H9 (cell line): Measurements from ENCODE around the gene GALNT13. TPM values are rescaled to one million over a fixed set of nuclear protein-coding genes. Genes with fewer than 3 reads are reported as not detected.

Source experiments
- DNase-seq: peaks from one replicate; pipeline ENCODE4 v3.0.0-alpha.2; 2017
- H2AFZ ChIP-seq: one replicate; pipeline ENCODE4 v1.6.1; 2013; ENCODE audit warnings: mild to moderate bottlenecking, low read length, control low read depth, moderate library complexity
- H2AK5ac ChIP-seq: 2 replicates; pipeline ENCODE4 v1.6.1; 2013; ENCODE audit warnings: low read length, control low read depth, mixed read lengths; ENCODE audit not compliant: insufficient read length
- H2BK120ac ChIP-seq: one replicate; pipeline ENCODE4 v1.6.1; 2013; ENCODE audit warnings: low read depth, mild to moderate bottlenecking, low read length, control low read depth, inconsistent platforms; ENCODE audit not compliant: poor library complexity, severe bottlenecking
- H2BK12ac ChIP-seq: 2 replicates; pipeline ENCODE4 v1.6.1; 2013; ENCODE audit warnings: low read length, control low read depth, mixed read lengths, low read depth; ENCODE audit not compliant: insufficient read length
- H2BK15ac ChIP-seq: 2 replicates; pipeline ENCODE4 v1.6.1; 2013; ENCODE audit warnings: low read depth, low read length, control low read depth
- H2BK20ac ChIP-seq: one replicate; pipeline ENCODE4 v1.6.1; 2013; ENCODE audit warnings: low read depth, mild to moderate bottlenecking, low read length, control low read depth, inconsistent platforms; ENCODE audit not compliant: poor library complexity, severe bottlenecking
- H2BK5ac ChIP-seq: 2 replicates; pipeline ENCODE4 v1.6.1; 2013; ENCODE audit warnings: low read length, control low read depth, mixed read lengths; ENCODE audit not compliant: insufficient read length
- H3K14ac ChIP-seq: 2 replicates; pipeline ENCODE4 v1.6.1; 2013; ENCODE audit warnings: low read length, control low read depth; ENCODE audit not compliant: insufficient read depth
- H3K18ac ChIP-seq: 2 replicates; pipeline ENCODE4 v1.6.1; 2013; ENCODE audit warnings: low read depth, mild to moderate bottlenecking, mixed read lengths, low read length, control low read depth; ENCODE audit not compliant: insufficient read length
- H3K23ac ChIP-seq: 2 replicates; pipeline ENCODE4 v1.6.1; 2013; ENCODE audit warnings: low read length, control low read depth, mixed read lengths, low read depth; ENCODE audit not compliant: insufficient read length
- H3K23me2 ChIP-seq: 2 replicates; pipeline ENCODE4 v1.6.1; 2013; ENCODE audit warnings: low read depth, mild to moderate bottlenecking, mixed read lengths, low read length, control low read depth; ENCODE audit not compliant: insufficient read length, poor library complexity, severe bottlenecking
- H3K27ac ChIP-seq: 2 replicates; pipeline ENCODE4 v1.5.1; 2013; ENCODE audit warnings: low read length, control low read depth, mixed read lengths, low read depth; ENCODE audit not compliant: insufficient read length
- H3K27me3 ChIP-seq: 2 replicates; pipeline ENCODE4 v1.6.1; 2013; ENCODE audit warnings: low read length, control low read depth, inconsistent platforms; ENCODE audit not compliant: insufficient read depth
- H3K4ac ChIP-seq: 2 replicates; pipeline ENCODE4 v1.6.1; 2013; ENCODE audit warnings: low read depth, mild to moderate bottlenecking, control low read depth, inconsistent platforms, low read length, moderate library complexity
- H3K4me1 ChIP-seq: 2 replicates; pipeline ENCODE4 v1.6.1; 2013; ENCODE audit warnings: low read length, control low read depth, inconsistent platforms; ENCODE audit not compliant: insufficient read depth
- H3K4me2 ChIP-seq: 2 replicates; pipeline ENCODE4 v1.6.1; 2013; ENCODE audit warnings: low read length, control low read depth, mixed read lengths; ENCODE audit not compliant: insufficient read length, insufficient read depth
- H3K56ac ChIP-seq: 2 replicates; pipeline ENCODE4 v1.6.1; 2013; ENCODE audit warnings: low read depth, mild to moderate bottlenecking, mixed read lengths, low read length, control low read depth; ENCODE audit not compliant: insufficient read length
- H3K79me1 ChIP-seq: 2 replicates; pipeline ENCODE4 v1.6.1; 2013; ENCODE audit warnings: low read depth, mild to moderate bottlenecking, moderate library complexity, low read length, control low read depth, inconsistent platforms; ENCODE audit not compliant: insufficient read depth, poor library complexity, severe bottlenecking
- H3K79me2 ChIP-seq: 2 replicates; pipeline ENCODE4 v1.6.1; 2013; ENCODE audit warnings: low read length, control low read depth, inconsistent platforms; ENCODE audit not compliant: insufficient read depth
- H3K9ac ChIP-seq: 2 replicates; pipeline ENCODE4 v1.6.1; 2013; ENCODE audit warnings: low read length, control low read depth, mixed read lengths; ENCODE audit not compliant: insufficient read length; ENCODE audit errors: extremely low read depth
- H3K9me3 ChIP-seq: one replicate; pipeline ENCODE4 v1.6.1; 2013; ENCODE audit warnings: low read depth, low read length, inconsistent platforms; ENCODE audit not compliant: control insufficient read depth
- H3T11ph ChIP-seq: one replicate; pipeline ENCODE4 v1.6.1; 2013; ENCODE audit warnings: mild to moderate bottlenecking, low read length, control low read depth, inconsistent platforms
- H4K20me1 ChIP-seq: one replicate; pipeline ENCODE4 v1.6.1; 2013; ENCODE audit not compliant: control insufficient read depth, insufficient read length, insufficient read depth
- H4K5ac ChIP-seq: 2 replicates; pipeline ENCODE4 v1.6.1; 2013; ENCODE audit warnings: low read depth, mild to moderate bottlenecking, mixed read lengths, low read length, control low read depth; ENCODE audit not compliant: insufficient read length
- H4K8ac ChIP-seq: replicated peaks from 2 replicates; pipeline ENCODE4 v1.6.1; 2013; ENCODE audit warnings: low read length, control low read depth, mixed read lengths, low read depth; ENCODE audit not compliant: insufficient read length
- H4K91ac ChIP-seq: 2 replicates; pipeline ENCODE4 v1.6.1; 2013; ENCODE audit warnings: low read depth, mild to moderate bottlenecking, moderate library complexity, mixed read lengths, low read length, control low read depth; ENCODE audit not compliant: insufficient read length
- H3K27ac Mint-ChIP-seq, 3 experiments: 2 replicates in 2 of 3; 3 replicates in 1 of 3; pipeline ENCODE4 v1.8.0; 2020 to 2021; ENCODE audit warnings: mixed read lengths in 3 of 3, mild to moderate bottlenecking in 1 of 3, moderate library complexity in 1 of 3
- H3K27me3 Mint-ChIP-seq: 2 replicates; pipeline ENCODE4 v1.8.0; 2021; ENCODE audit warnings: low read depth, mild to moderate bottlenecking, moderate library complexity, mixed read lengths
- H3K36me3 Mint-ChIP-seq, 3 experiments: 2 replicates in 2 of 3; 3 replicates in 1 of 3; pipeline ENCODE4 v1.8.0; 2020 to 2021; ENCODE audit warnings: low read depth in 3 of 3, mixed read lengths in 3 of 3; ENCODE audit not compliant: insufficient read depth in 1 of 3
- H3K4me1 Mint-ChIP-seq, 2 experiments: 2 replicates each; pipeline ENCODE4 v1.8.0; 2020; ENCODE audit warnings: mixed read lengths in 2 of 2
- H3K4me3 Mint-ChIP-seq, 2 experiments: 2 replicates in 1 of 2; 3 replicates in 1 of 2; pipeline ENCODE4 v1.8.0; 2020 to 2021; ENCODE audit warnings: mild to moderate bottlenecking in 2 of 2, mixed read lengths in 2 of 2, moderate library complexity in 1 of 2
- H3K9me3 Mint-ChIP-seq, 2 experiments: 2 replicates in 1 of 2; 3 replicates in 1 of 2; pipeline ENCODE4 v1.8.0; 2020; ENCODE audit warnings: mild to moderate bottlenecking in 2 of 2, mixed read lengths in 2 of 2, moderate library complexity in 1 of 2
- WGBS: extraction: QIAGEN DNeasy Blood & Tissue Kit; methylation state at CpG from one replicate; pipeline ENCODE4 v1.1.7; 2013; ENCODE audit warnings: missing lambda C conversion rate, low lambda C conversion rate, mixed read lengths; ENCODE audit not compliant: insufficient read length; ENCODE audit errors: extremely low coverage; 5-methylcytosine and 5-hydroxymethylcytosine counted together
- total RNA-seq: library from RNA; stranded (reverse); gene quantifications from 2 replicates; pipeline ENCODE4 v1.2.1, GENCODE V29; 2021
- TF ChIP-seq, protein P1 (sequence below): fragments of 200-600 bp; sonication (generic); conservative IDR thresholded peaks from 3 replicates; pipeline ENCODE4 v1.8.0; 2021; ENCODE audit warnings: antibody characterized with exemption, mild to moderate bottlenecking

GALNT13 gene
- total RNA-seq, 1 experiment from 2014 or later, result 6.6 TPM

- Histone ChIP-seq H2BK5ac (no peak overlapping the region), H4K20me1 (no peaks in the 10 kb centered on the region), H2AFZ (no peak overlapping the region), H3K79me1 (no peaks in the 10 kb centered on the region), H3K4me2 (no peak overlapping the region), H2BK20ac (no peak overlapping the region), H3K23me2 (no peaks in the 10 kb centered on the region), H4K5ac (no peak overlapping the region), H3K4me1 (0 out of 2 replicates have a peak, but pooled peaks cover 3% of the 10 kb centered on the region), H4K91ac (no peak overlapping the region), H3K9ac (no peak overlapping the region), H3K56ac (no peak overlapping the region), H3K9me3 (no peaks in the 10 kb centered on the region), H3T11ph (no peak overlapping the region), H2BK15ac (no peak overlapping the region), H2BK120ac (no peak overlapping the region), H4K8ac (no peak overlapping the region), H2BK12ac (no peak overlapping the region), H3K14ac (no peak overlapping the region), H3K27me3 (no peaks in the 10 kb centered on the region), H3K18ac (no peak overlapping the region), H3K27ac (no peak overlapping the region), H3K79me2 (no peaks in the 10 kb centered on the region), H2AK5ac (no peak overlapping the region), H3K23ac (no peak overlapping the region), H3K4ac (no peak overlapping the region)
- no CpG with 5 or more reads among the region's 5 CpGs for WGBS
- Mint-ChIP-seq H3K36me3 (no peaks in the 10 kb centered on the region), H3K4me1 (peaks cover 9 to 11% of the 10 kb centered on the region in 2 experiments), H3K9me3 (no peaks in the 10 kb centered on the region), H3K4me3 (no peak overlapping the region), H3K27ac (peak overlapping the region in 2 of 3 experiments; percentile 18 to 58; a peak in 1 of 7 replicates), H3K27me3 (no peaks in the 10 kb centered on the region)
- DNase-seq, result no peak
- TF ChIP-seq, protein P1, sequence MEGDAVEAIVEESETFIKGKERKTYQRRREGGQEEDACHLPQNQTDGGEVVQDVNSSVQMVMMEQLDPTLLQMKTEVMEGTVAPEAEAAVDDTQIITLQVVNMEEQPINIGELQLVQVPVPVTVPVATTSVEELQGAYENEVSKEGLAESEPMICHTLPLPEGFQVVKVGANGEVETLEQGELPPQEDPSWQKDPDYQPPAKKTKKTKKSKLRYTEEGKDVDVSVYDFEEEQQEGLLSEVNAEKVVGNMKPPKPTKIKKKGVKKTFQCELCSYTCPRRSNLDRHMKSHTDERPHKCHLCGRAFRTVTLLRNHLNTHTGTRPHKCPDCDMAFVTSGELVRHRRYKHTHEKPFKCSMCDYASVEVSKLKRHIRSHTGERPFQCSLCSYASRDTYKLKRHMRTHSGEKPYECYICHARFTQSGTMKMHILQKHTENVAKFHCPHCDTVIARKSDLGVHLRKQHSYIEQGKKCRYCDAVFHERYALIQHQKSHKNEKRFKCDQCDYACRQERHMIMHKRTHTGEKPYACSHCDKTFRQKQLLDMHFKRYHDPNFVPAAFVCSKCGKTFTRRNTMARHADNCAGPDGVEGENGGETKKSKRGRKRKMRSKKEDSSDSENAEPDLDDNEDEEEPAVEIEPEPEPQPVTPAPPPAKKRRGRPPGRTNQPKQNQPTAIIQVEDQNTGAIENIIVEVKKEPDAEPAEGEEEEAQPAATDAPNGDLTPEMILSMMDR, result no peak; the same call in 2 of the 3 replicates
Observed at GRCh38 chr2:153967248-153967973, 95.7 kb downstream of the GALNT13 start.
